ENCODE results near the gene C19orf25.

The C19orf25 gene

DNA sequence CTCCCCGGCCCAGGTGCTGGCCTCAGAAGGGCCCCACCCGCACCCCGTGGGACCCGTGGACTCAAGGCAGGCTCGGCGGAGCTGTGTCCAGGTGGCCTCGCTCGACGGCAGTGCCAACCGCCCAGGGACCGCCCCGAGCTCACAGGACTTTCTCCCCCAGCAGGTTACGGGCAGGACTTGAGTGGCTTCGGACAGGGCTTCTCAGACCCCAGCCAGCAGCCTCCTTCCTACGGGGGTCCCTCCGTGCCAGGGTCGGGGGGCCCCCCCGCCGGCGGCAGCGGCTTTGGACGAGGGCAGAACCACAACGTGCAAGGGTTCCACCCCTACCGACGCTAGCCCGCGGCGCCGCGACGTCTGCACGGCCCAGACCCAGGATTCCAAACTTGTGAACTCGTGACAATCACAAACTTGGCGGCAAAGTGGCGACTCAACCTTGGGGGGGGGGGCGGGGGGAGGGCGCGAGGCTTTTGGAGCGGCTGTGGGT is 44.4 kb downstream of the C19orf25 start:
- DNase-seq (ENCODE audit: low read depth in 1 of 2, low spot score in 1 of 2): no peak
- TF ChIP-seq, protein P1, sequence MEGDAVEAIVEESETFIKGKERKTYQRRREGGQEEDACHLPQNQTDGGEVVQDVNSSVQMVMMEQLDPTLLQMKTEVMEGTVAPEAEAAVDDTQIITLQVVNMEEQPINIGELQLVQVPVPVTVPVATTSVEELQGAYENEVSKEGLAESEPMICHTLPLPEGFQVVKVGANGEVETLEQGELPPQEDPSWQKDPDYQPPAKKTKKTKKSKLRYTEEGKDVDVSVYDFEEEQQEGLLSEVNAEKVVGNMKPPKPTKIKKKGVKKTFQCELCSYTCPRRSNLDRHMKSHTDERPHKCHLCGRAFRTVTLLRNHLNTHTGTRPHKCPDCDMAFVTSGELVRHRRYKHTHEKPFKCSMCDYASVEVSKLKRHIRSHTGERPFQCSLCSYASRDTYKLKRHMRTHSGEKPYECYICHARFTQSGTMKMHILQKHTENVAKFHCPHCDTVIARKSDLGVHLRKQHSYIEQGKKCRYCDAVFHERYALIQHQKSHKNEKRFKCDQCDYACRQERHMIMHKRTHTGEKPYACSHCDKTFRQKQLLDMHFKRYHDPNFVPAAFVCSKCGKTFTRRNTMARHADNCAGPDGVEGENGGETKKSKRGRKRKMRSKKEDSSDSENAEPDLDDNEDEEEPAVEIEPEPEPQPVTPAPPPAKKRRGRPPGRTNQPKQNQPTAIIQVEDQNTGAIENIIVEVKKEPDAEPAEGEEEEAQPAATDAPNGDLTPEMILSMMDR (IDR thresholded peaks at IDR 0.05; ENCODE audit: insufficient read depth, low read length): no peak
- TF ChIP-seq GABPA (IDR thresholded peaks at IDR 0.05; ENCODE audit: low read depth) (no peak), POLR2AphosphoS5 (IDR thresholded peaks at IDR 0.05; ENCODE audit: low read depth) (no peak), SPI1 (IDR thresholded peaks at IDR 0.05; ENCODE audit: borderline replicate concordance, low read depth) (no peak)
- TF ChIP-seq, protein P2, sequence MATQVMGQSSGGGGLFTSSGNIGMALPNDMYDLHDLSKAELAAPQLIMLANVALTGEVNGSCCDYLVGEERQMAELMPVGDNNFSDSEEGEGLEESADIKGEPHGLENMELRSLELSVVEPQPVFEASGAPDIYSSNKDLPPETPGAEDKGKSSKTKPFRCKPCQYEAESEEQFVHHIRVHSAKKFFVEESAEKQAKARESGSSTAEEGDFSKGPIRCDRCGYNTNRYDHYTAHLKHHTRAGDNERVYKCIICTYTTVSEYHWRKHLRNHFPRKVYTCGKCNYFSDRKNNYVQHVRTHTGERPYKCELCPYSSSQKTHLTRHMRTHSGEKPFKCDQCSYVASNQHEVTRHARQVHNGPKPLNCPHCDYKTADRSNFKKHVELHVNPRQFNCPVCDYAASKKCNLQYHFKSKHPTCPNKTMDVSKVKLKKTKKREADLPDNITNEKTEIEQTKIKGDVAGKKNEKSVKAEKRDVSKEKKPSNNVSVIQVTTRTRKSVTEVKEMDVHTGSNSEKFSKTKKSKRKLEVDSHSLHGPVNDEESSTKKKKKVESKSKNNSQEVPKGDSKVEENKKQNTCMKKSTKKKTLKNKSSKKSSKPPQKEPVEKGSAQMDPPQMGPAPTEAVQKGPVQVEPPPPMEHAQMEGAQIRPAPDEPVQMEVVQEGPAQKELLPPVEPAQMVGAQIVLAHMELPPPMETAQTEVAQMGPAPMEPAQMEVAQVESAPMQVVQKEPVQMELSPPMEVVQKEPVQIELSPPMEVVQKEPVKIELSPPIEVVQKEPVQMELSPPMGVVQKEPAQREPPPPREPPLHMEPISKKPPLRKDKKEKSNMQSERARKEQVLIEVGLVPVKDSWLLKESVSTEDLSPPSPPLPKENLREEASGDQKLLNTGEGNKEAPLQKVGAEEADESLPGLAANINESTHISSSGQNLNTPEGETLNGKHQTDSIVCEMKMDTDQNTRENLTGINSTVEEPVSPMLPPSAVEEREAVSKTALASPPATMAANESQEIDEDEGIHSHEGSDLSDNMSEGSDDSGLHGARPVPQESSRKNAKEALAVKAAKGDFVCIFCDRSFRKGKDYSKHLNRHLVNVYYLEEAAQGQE (IDR thresholded peaks at IDR 0.05; ENCODE audit: insufficient replicate concordance, low read depth): no peak
- H3K27ac ChIP-seq (replicated peaks): no peak overlapping the region

DNA sequence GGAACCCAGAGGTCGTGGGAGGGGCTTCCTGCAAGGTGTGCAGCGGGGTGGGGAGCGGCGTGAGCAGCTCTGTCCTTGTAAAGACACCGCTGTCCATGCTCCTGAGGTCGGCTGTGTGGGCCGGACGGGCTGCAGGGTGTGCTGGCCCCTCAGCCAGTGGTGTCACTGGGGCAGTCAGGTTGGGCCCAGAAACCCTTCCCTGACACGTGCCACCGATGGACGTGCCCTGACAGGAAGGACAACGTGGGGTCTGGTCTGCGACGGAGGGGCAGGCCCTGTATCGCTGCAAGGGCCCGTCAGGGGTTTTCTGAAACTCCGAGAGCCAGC is 45.0 kb downstream of the C19orf25 start:
- no peaks in the 10 kb centered on the region for H3K27me3 ChIP-seq (ENCODE audit: insufficient read depth, poor library complexity, severe bottlenecking)
- H3K27ac ChIP-seq (replicated peaks): no peak overlapping the region
- H3K4me3 ChIP-seq (replicated peaks; ENCODE audit: insufficient read depth, low read length): no peak overlapping the region
- TF ChIP-seq GABPA (IDR thresholded peaks at IDR 0.05; ENCODE audit: low read depth) (no peak), POLR2AphosphoS5 (IDR thresholded peaks at IDR 0.05; ENCODE audit: low read depth) (no peak), SPI1 (IDR thresholded peaks at IDR 0.05; ENCODE audit: borderline replicate concordance, low read depth) (no peak)
- TF ChIP-seq, protein P2 (IDR thresholded peaks at IDR 0.05; ENCODE audit: insufficient replicate concordance, low read depth): no peak
- TF ChIP-seq, protein P1 (IDR thresholded peaks at IDR 0.05; ENCODE audit: insufficient read depth, low read length): no peak
- no peak for DNase-seq (ENCODE audit: low read depth in 1 of 2, low spot score in 1 of 2)

More for the DNA sequence above, 44.4 kb downstream of the C19orf25 start:
- Histone ChIP-seq H3K4me3 (replicated peaks; ENCODE audit: insufficient read depth, low read length) (no peak overlapping the region), H3K27me3 (ENCODE audit: insufficient read depth, poor library complexity, severe bottlenecking) (no peaks in the 10 kb centered on the region)

DNA sequence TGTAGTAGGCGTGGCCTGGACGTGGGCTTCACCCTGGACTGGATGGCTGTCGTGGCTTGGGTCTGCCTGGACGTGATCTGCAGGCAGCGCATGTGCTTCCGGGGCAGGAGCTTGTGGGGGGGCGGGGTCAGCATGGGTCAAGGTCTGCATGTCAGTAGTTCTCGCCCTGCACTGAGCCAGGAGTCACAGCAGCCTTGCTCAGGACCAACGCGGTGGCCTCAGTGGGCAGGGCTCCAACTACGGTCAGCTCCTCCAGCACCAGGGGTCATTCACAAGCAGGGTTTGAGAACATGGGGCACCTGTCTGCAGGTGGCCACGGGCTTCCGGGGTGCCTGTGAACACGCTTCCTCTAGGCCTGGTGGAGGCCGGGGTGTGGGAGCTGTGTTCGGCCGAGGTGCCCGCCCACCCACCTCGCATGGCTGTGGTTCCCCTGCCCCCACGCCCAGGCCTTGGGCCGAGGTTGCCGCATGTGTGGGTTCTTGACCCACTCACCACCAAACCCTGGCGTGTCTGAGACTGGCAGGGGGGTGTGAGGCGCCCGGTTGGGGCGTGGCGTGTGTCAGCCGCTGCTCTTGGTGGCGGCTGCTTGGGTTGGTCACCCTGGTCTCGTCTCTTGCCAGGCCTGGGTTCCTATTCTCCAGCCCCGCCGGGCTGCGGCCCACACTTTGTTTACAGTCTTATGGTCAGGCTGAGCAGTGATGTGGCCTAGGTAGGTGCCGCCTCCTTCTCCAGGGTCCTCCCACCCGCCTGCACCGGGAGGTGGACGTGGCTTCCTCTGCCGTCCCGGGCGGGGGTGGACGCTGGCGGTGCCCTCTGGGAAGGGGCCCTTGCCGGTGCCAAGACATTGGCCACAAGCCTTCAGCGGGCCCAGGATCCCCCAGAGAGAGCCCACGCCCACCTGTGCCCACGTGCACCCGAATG is 45.6 kb downstream of the C19orf25 start:
- TF ChIP-seq POLR2AphosphoS5 (IDR thresholded peaks at IDR 0.05; ENCODE audit: low read depth): peak; percentile 15; the same call in 1 of the 2 replicates
- TF ChIP-seq SPI1 (IDR thresholded peaks at IDR 0.05; ENCODE audit: borderline replicate concordance, low read depth): no peak
- Histone ChIP-seq H3K27ac (replicated peaks) (no peak overlapping the region), H3K27me3 (ENCODE audit: insufficient read depth, poor library complexity, severe bottlenecking) (no peaks in the 10 kb centered on the region), H3K4me3 (replicated peaks; ENCODE audit: insufficient read depth, low read length) (no peak overlapping the region)
- no peak for DNase-seq (ENCODE audit: low read depth in 1 of 2, low spot score in 1 of 2)

DNA sequence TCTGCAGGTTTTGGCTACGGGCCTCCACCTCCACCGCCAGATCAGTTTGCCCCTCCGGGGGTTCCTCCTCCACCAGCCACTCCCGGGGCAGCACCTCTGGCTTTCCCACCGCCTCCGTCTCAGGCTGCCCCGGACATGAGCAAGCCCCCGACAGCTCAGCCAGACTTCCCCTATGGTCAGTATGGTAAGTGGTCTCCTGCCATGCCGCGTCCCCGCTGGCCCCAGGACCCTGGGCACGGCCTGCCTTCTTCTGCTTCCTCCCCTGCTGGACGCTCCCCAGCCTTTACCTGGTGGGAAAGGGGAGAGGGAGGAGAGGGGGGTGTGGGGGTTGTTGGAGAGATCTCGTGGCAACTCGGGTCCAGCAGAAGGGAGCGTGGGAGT is 46.5 kb downstream of the C19orf25 start:
- DNase-seq (ENCODE audit: low read depth in 1 of 2, low spot score in 1 of 2): no peak
- TF ChIP-seq, protein P1 (IDR thresholded peaks at IDR 0.05; ENCODE audit: insufficient read depth, low read length): no peak
- TF ChIP-seq GABPA (IDR thresholded peaks at IDR 0.05; ENCODE audit: low read depth): no peak
- TF ChIP-seq SPI1 (IDR thresholded peaks at IDR 0.05; ENCODE audit: borderline replicate concordance, low read depth): no peak
- TF ChIP-seq, protein P2 (IDR thresholded peaks at IDR 0.05; ENCODE audit: insufficient replicate concordance, low read depth): no peak
- no peak for TF ChIP-seq POLR2AphosphoS5 (IDR thresholded peaks at IDR 0.05; ENCODE audit: low read depth)
- no peak overlapping the region for H3K4me3 ChIP-seq (replicated peaks; ENCODE audit: insufficient read depth, low read length)
- no peak overlapping the region for H3K27ac ChIP-seq (replicated peaks)
- H3K27me3 ChIP-seq (ENCODE audit: insufficient read depth, poor library complexity, severe bottlenecking): no peaks in the 10 kb centered on the region
